WI38 (cell line): Measurements from ENCODE around the gene XPR1.

Source experiments
- H3K4me3 ChIP-seq: 2 replicates; pipeline ENCODE4 v1.5.1; 2011; ENCODE audit warnings: low read depth, mild to moderate bottlenecking, control low read depth, low read length
- TF ChIP-seq, protein P1 (sequence below): IDR thresholded peaks from 2 replicates; pipeline ENCODE4 v1.5.1; 2012; ENCODE audit warnings: low read depth, mild to moderate bottlenecking, control low read depth, low read length

XPR1 gene

DNA sequence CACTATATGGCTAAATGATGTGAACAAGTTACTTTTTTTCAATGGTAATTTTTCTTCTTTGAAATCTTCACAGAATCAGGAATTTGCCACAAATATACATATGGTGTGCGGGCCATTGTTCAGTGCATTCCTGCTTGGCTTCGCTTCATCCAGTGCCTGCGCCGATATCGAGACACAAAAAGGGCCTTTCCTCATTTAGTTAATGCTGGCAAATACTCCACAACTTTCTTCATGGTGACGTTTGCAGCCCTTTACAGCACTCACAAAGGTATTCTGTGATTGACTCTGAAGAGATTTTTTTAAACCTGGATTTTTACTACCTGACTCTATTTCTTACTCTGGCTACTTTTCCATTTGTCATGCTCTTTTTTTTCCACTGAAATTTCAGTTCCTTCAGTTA is 204.6 kb downstream of the XPR1 start:
- TF ChIP-seq, protein P1, sequence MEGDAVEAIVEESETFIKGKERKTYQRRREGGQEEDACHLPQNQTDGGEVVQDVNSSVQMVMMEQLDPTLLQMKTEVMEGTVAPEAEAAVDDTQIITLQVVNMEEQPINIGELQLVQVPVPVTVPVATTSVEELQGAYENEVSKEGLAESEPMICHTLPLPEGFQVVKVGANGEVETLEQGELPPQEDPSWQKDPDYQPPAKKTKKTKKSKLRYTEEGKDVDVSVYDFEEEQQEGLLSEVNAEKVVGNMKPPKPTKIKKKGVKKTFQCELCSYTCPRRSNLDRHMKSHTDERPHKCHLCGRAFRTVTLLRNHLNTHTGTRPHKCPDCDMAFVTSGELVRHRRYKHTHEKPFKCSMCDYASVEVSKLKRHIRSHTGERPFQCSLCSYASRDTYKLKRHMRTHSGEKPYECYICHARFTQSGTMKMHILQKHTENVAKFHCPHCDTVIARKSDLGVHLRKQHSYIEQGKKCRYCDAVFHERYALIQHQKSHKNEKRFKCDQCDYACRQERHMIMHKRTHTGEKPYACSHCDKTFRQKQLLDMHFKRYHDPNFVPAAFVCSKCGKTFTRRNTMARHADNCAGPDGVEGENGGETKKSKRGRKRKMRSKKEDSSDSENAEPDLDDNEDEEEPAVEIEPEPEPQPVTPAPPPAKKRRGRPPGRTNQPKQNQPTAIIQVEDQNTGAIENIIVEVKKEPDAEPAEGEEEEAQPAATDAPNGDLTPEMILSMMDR, result no peak
- no peak overlapping the region for H3K4me3 ChIP-seq

DNA sequence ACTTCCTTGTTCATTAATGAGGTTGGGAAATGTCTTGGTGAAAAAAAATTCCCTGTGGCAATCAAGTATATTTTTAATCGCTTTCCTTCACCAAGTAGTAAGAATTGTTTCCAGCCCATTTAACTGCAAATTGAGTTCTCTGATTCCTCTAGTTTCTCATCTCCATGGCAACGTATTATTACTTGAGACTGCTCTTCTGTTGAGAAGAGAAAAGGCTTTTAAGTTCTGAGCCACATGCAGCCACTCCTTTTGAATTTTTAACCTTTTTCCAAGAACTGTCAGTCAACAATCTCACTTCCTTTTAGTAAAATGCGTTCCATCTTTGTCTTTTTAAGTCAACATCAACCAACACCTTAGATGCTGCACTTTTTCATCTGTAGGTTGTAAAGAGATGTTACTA is 205.2 kb downstream of the XPR1 start:
- TF ChIP-seq, protein P1, result no peak
- no peak overlapping the region for H3K4me3 ChIP-seq

DNA sequence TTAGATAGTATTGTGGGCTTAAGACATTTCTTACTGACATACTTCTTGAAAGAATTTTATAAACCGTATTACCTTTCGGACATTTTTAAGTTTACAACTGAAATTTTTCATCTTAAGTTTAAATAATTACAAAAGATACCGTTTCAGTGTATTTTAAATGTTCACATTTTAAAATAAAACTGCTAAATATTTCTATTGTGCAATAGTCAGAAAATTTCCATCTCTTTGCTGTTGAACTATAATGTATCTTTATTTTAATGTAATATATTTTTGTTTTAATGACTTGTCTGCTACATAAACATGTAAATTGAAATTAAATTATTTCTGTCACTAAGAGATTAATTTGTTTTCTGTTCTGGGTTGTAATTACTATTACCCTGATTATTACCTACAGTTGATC is 206.7 kb downstream of the XPR1 start:
- H3K4me3 ChIP-seq, result no peak overlapping the region
- TF ChIP-seq, protein P1, result no peak

DNA sequence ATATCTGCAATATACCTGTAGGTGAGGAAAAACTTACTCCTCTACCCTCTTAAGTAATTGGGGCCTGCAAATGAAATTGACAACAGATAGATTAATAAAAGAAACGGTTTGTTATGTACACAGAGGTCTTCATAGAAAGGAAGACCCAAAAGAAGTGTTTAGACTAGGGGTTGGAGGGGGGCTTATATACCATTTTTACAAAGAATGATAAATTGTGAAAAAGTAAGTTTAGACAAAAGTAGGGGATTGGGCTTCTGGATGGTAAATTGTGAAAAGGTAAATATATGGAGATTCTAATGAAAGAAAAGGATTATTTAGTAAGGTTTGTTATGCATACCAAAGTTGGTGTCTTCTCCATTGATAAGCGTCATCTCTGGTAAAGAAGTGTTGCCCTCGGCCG is 207.7 kb downstream of the XPR1 start:
- TF ChIP-seq, protein P1, result no peak
- no peak overlapping the region for H3K4me3 ChIP-seq

DNA sequence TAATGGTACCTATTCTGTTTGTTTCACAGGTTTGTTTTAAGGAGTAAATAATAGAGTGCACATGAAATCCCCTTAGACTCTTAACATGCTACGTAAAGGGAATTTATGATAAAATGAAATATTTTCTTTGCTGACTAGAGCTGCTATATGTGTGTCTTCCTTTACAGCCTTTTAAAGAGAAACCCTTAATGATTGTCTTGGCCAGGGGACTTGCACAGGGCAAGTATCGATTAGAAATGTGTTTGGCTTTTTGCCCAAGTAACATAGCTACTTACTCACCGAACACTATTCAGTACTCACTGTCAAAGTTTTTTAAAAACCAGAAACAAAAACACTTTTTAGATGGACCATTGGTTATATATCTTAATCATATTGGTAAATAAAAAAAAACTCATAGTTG is 209.6 kb downstream of the XPR1 start:
- TF ChIP-seq, protein P1, result no peak
- no peak overlapping the region for H3K4me3 ChIP-seq

DNA sequence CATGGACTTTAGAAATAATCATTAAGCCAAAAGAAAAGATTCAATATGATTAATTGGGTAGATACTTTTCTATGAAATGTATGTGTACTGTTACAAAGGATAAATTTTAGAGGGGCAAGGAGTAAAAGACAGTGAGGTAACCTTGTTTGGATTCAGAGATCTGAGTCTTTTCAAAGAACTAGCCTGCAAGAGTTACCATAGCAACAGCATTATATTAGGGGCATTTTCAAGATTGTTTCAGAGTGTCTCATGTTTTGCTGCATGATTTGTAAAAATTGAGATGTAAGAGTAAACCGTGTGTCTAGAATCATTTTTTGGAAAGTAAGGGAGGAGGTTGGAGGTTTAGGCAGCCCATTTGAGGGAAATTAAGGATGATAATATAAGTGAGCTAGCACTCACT is 210.2 kb downstream of the XPR1 start:
- TF ChIP-seq, protein P1, result no peak
- H3K4me3 ChIP-seq, result no peak overlapping the region

DNA sequence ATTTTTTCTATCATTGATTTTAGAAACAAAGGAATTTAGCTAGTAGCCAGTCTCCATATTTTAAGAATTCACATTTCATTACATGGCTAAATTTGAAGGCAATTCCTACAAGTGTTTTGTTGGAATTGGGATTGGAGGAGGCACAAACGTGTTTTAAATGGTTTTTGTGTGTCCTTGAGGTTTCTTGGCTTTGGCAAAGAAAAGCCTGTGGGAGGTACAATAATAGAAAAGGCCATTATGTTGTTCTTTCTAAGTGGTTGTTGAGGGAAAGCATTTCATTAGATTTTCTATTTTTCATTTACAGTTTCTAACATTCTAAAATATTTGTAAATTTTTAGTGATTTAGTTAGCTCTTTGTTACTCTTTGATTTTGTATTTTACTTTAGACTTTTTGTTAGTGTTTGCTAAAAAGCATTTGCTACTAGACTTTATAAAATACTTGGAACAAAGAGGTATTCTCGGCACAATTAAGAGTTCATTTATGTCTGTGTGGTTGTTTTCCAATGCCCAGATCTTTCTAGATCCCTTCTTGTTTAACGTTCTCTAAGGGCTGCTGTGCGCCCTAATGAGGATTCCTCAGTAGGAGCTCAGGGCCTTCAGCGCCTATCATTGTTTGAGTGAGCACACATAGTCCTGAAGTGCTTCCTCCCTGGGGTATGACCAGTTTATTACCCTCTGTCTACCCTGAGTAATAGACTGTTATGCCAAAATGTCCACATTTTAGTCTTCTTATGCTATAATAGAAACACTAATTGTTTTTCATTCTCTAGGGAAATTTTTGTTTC is 210.9 kb downstream of the XPR1 start:
- H3K4me3 ChIP-seq, result no peak overlapping the region
- TF ChIP-seq, protein P1, result no peak
